NCI-H1092 treated with DMSO at 0.1 percent for 48 hours (cell line): ENCODE measurements around the gene ME1.
"Not testable (repeated sequence)": the region's sequence is repeated elsewhere in the genome, so short reads cannot be mapped to it uniquely, and the experiment has no call there.

Experiments used
- DNase-seq: peaks from one replicate; lab custom pipeline; 2025; lab: John Stamatoyannopoulos, UW

ME1 gene

GRCh38 chr6:83256719-83257118 is 174.1 kb downstream of the ME1 start:
- not testable (repeated sequence) for DNase-seq

GRCh38 chr6:83252719-83253118 is 178.1 kb downstream of the ME1 start:
- DNase-seq, result no peak

- DNase-seq, result no peak
Observed at GRCh38 chr6:83250235-83250634, 180.6 kb downstream of the ME1 start.

GRCh38 chr6:83247471-83247870 is 183.4 kb downstream of the ME1 start:
- no peak for DNase-seq

GRCh38 chr6:83231146-83231545 is 199.7 kb downstream of the ME1 start:
- DNase-seq, result no peak

GRCh38 chr6:83226517-83226916 is 204.3 kb downstream of the ME1 start:
- DNase-seq, result no peak

GRCh38 chr6:83221889-83222479 is 208.9 kb downstream of the ME1 start:
- DNase-seq, result peak; percentile 3

- DNase-seq, result no peak
Observed at GRCh38 chr6:83221276-83221675, 209.6 kb downstream of the ME1 start.

GRCh38 chr6:83220121-83220520 is 210.7 kb downstream of the ME1 start:
- no peak for DNase-seq

- DNase-seq, result no peak
Observed at GRCh38 chr6:83218646-83219045, 212.2 kb downstream of the ME1 start.

- no peak for DNase-seq
Observed at GRCh38 chr6:83216806-83217205, 214.0 kb downstream of the ME1 start.

- DNase-seq, result peak; percentile 56
Observed at GRCh38 chr6:83215131-83216047, 215.5 kb downstream of the ME1 start.

- no peak for DNase-seq
Observed at GRCh38 chr6:83202031-83202430, 228.8 kb downstream of the ME1 start.

GRCh38 chr6:83199863-83200225 is 231.0 kb downstream of the ME1 start:
- DNase-seq, result no peak

- DNase-seq, result no peak
Observed at GRCh38 chr6:83199173-83199862, 231.5 kb downstream of the ME1 start.

GRCh38 chr6:83198486-83199172 is 232.2 kb downstream of the ME1 start:
- no peak for DNase-seq

GRCh38 chr6:83193747-83194566 is 236.9 kb downstream of the ME1 start:
- DNase-seq, result peak; percentile 26

GRCh38 chr6:83192871-83193746 is 237.7 kb downstream of the ME1 start, which contains the start of the genes PGM3 and RWDD2A:
Gene PGM3 (minus strand): TSS chr6:83193265. CDS start chr6:83191012, 2,253 bp downstream.
Gene RWDD2A (plus strand): TSS chr6:83193357. CDS start chr6:83194452, 1,095 bp downstream.
- DNase-seq, result peak; percentile 70

- DNase-seq, result no peak
Observed at GRCh38 chr6:83192456-83192855, 238.4 kb downstream of the ME1 start.

GRCh38 chr6:83191974-83192373 is 238.9 kb downstream of the ME1 start:
- not testable (repeated sequence) for DNase-seq
